ENCODE data around the gene PPP1R15B. TPM values are rescaled to one million over a fixed set of nuclear protein-coding genes. Genes with fewer than 3 reads are reported as not detected.

Gene PPP1R15B
- total and polyA plus RNA-seq, 8 donors, result 6.5 to 74.4 (median 31.6) TPM

DNA sequence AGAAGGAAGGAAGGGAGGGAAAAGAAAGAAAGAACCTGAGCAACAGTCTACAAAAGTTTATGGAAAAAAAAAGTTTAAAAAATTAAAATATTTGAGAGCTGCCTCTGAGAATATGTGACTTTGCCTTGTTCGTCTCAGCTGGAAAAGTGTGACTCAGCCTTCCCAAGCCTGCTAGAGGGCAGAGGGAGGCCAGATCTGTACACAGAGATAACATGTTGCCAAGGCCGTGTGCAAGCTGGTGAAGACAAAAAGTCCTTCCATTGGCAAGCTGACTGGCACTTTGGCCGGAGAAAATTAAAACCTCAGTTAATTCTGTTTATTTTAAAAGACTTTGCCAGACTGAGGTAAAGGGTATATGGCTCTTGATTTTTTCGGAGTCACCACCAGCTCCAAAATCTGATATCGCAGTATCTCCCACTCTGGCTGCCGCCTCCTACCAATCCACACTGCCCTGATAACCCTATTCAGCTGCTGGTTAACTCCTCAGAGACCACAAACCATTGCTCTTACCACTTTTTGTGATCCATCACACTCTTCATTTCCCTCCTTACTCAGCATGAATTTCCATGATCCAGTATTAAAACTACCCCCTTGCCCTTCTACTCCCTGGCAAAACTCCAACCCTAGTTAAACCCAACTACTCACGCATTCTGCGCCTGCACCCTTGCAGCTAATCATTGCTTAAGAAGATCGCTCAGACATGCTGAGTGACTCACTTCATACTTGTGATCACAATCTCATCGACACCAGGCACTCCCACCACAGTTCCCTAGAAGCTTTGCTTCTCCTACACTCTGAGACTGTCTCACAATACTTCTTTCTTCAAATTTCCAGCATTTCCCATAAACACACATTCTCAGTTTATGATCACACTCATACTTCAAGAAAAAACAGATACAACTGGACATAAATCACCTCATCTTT lies 5.7 kb upstream of the PPP1R15B start:
- H3K27ac ChIP-seq, result peak overlapping the region; percentile 74 to 89 (median 86)
- WGBS, 5 donors, result 16 to 30% (median 18%) methylated on average over 10 of the region's 10 CpGs
- peak; percentile 82 to 90 for DNase-seq
- TF ChIP-seq POLR2A (IDR thresholded peaks at IDR 0.05) (no peak), EP300 (IDR thresholded peaks at IDR 0.05) (no peak), POLR2AphosphoS5 (IDR thresholded peaks at IDR 0.05) (peak; percentile 66 to 86 (median 77))
- TF ChIP-seq, protein P1, sequence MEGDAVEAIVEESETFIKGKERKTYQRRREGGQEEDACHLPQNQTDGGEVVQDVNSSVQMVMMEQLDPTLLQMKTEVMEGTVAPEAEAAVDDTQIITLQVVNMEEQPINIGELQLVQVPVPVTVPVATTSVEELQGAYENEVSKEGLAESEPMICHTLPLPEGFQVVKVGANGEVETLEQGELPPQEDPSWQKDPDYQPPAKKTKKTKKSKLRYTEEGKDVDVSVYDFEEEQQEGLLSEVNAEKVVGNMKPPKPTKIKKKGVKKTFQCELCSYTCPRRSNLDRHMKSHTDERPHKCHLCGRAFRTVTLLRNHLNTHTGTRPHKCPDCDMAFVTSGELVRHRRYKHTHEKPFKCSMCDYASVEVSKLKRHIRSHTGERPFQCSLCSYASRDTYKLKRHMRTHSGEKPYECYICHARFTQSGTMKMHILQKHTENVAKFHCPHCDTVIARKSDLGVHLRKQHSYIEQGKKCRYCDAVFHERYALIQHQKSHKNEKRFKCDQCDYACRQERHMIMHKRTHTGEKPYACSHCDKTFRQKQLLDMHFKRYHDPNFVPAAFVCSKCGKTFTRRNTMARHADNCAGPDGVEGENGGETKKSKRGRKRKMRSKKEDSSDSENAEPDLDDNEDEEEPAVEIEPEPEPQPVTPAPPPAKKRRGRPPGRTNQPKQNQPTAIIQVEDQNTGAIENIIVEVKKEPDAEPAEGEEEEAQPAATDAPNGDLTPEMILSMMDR (IDR thresholded peaks at IDR 0.05), result no peak
- intact Hi-C loops (cut with DNase I; ENCODE audit: low total_unique reads), result no loop called here
- H3K27me3 ChIP-seq, result no peaks in the 10 kb centered on the region
- peaks cover 24 to 54% (median 37%) of the 10 kb centered on the region in 4 donors for H3K4me1 ChIP-seq
- peaks cover 2 to 12% (median 9%) of the 10 kb centered on the region in 4 donors for H3K36me3 ChIP-seq
- H3K9me3 ChIP-seq, result no peaks in the 10 kb centered on the region
- peak overlapping the region in 2 of 4 donors; percentile 15 to 27 for H3K4me3 ChIP-seq

DNA sequence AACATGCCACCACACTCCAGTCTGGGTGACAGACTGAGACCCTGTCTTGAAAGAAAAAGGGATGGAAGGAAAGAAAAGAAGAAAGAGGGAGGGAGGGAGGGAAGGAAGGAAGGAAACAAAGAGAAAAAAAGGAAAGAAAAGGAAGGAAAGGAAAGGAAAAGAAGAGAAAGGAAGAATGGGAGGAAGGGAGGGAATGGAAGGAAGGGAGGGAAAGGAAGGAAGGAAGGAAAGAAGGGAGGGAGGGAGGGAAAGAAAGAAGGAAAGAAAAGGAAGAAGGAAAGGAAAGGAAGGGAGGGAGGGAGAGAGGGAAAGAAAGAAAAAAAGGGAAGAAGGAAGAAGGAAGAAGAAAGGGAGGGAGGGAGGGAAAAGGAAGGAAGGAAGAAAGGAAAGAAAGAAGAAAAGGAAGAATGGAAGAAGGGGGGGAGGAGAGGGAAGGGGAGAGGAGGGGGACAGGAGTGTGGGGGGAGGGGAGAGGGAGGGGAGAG lies 5.0 kb upstream of the PPP1R15B start:
- H3K27ac ChIP-seq, result peak overlapping the region; percentile 48 to 89 (median 86)
- H3K27me3 ChIP-seq, result no peaks in the 10 kb centered on the region
- peaks cover 0 to 6% (median 4%) of the 10 kb centered on the region in 4 donors for H3K36me3 ChIP-seq
- DNase-seq, result no peak
- no peaks in the 10 kb centered on the region for H3K9me3 ChIP-seq
- TF ChIP-seq EP300 (IDR thresholded peaks at IDR 0.05), result no peak
- TF ChIP-seq POLR2AphosphoS5 (IDR thresholded peaks at IDR 0.05), result no peak
- TF ChIP-seq, protein P1 (IDR thresholded peaks at IDR 0.05), result no peak
- TF ChIP-seq POLR2A (IDR thresholded peaks at IDR 0.05), result no peak
- H3K4me3 ChIP-seq, result no peak overlapping the region
- peaks cover 25 to 57% (median 40%) of the 10 kb centered on the region in 4 donors for H3K4me1 ChIP-seq
- intact Hi-C loops (cut with DNase I; ENCODE audit: low total_unique reads), result no loop called here

DNA sequence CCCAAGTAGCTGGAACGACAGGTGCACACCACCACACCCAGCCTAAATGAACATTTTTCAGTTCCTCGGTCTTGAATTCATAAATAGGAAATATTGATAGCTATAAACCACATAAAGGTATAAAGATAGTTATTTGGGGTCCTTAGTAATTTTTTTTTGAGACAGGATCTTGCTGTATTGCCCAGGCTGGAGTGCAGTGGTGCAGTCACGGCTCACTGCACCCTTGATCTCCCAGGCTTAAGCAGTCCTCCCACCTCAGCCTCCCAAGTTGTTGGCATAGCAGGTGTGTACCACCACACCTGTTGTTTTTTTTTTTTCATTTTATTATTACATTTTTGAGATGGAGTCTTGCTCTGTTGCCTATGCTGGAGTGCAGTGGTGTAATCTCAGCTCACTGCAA lies 3.7 kb upstream of the PPP1R15B start:
- intact Hi-C loops (cut with DNase I; ENCODE audit: low total_unique reads), result no loop called here
- TF ChIP-seq EP300 (IDR thresholded peaks at IDR 0.05) (no peak), POLR2A (IDR thresholded peaks at IDR 0.05) (no peak), POLR2AphosphoS5 (IDR thresholded peaks at IDR 0.05) (no peak)
- TF ChIP-seq, protein P1 (IDR thresholded peaks at IDR 0.05), result no peak
- peak overlapping the region in 3 of 5 donors; percentile 86 to 89 (median 86) for H3K27ac ChIP-seq
- 93 to 98% (median 95%) methylated on average over 3 of the region's 3 CpGs for WGBS, 5 donors
- H3K9me3 ChIP-seq, result no peaks in the 10 kb centered on the region
- H3K27me3 ChIP-seq, result no peaks in the 10 kb centered on the region
- no peak overlapping the region for H3K4me3 ChIP-seq
- H3K4me1 ChIP-seq, result peaks cover 25 to 54% (median 40%) of the 10 kb centered on the region in 4 donors
- no peaks in the 10 kb centered on the region for H3K36me3 ChIP-seq
- DNase-seq, result no peak

DNA sequence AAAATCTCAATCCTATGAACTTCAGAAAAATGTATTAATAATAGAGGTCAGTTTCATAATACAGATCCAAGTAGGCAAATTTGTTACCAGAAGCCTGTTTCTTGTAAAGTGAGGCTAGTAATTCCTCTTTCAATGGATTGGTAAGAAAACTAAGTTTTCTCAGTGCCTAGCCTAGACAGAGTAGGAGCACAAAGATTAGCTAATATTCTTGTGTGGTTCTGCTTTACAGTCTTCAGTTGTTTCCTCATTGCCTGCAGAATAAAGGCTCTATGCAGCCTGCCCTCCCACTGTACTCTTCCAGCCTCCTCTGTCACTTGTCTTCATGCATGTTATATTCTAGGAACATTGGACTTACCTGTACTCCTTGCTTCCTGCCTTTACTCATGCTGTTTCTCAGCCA lies 2.4 kb upstream of the PPP1R15B start:
- no peak for TF ChIP-seq POLR2AphosphoS5 (IDR thresholded peaks at IDR 0.05)
- TF ChIP-seq, protein P1 (IDR thresholded peaks at IDR 0.05), result no peak
- no peak for TF ChIP-seq EP300 (IDR thresholded peaks at IDR 0.05)
- TF ChIP-seq POLR2A (IDR thresholded peaks at IDR 0.05), result no peak
- Histone ChIP-seq H3K4me3 (no peak overlapping the region), H3K36me3 (peaks cover 0 to 6% (median 0%) of the 10 kb centered on the region in 4 donors), H3K27ac (peak overlapping the region in 2 of 5 donors; percentile 99 to 100), H3K4me1 (peaks cover 25 to 43% (median 37%) of the 10 kb centered on the region in 4 donors), H3K9me3 (no peaks in the 10 kb centered on the region), H3K27me3 (no peaks in the 10 kb centered on the region)
- DNase-seq, result no peak
- intact Hi-C loops (cut with DNase I; ENCODE audit: low total_unique reads), result no loop called here
